ENCODE results near the gene FAF2.
"Not testable (repeated sequence)": the region's sequence is repeated elsewhere in the genome, so short reads cannot be mapped to it uniquely, and the experiment has no call there.

FAF2 gene

GRCh38 chr5:176466245-176466871 is 18.2 kb downstream of the FAF2 start:
- no peaks in the 10 kb centered on the region for H3K36me3 ChIP-seq (ENCODE audit: control insufficient read depth, low read depth, low read length)
- no peak overlapping the region for H3K9ac ChIP-seq (ENCODE audit: low read length)
- H3K4me1 ChIP-seq (ENCODE audit: control insufficient read depth, low read depth, low read length): no peaks in the 10 kb centered on the region
- H3K27ac ChIP-seq (ENCODE audit: low read length): no peak overlapping the region
- no peaks in the 10 kb centered on the region for H3K9me3 ChIP-seq (ENCODE audit: control insufficient read depth, low read depth, low read length)
- no peaks in the 10 kb centered on the region for H3K27me3 ChIP-seq (ENCODE audit: control insufficient read depth, insufficient read depth, low read length)
- no peak overlapping the region for H3K4me3 ChIP-seq (ENCODE audit: low read length)

- H3K9me3 ChIP-seq (ENCODE audit: control insufficient read depth, low read depth, low read length): no peaks in the 10 kb centered on the region
- no peak overlapping the region for H3K27ac ChIP-seq (ENCODE audit: low read length)
- no peaks in the 10 kb centered on the region for H3K36me3 ChIP-seq (ENCODE audit: control insufficient read depth, low read depth, low read length)
- no peaks in the 10 kb centered on the region for H3K4me1 ChIP-seq (ENCODE audit: control insufficient read depth, low read depth, low read length)
- H3K4me3 ChIP-seq (ENCODE audit: low read length): no peak overlapping the region
- no peaks in the 10 kb centered on the region for H3K27me3 ChIP-seq (ENCODE audit: control insufficient read depth, insufficient read depth, low read length)
- H3K9ac ChIP-seq (ENCODE audit: low read length): no peak overlapping the region
These were observed 21.1 kb downstream of the FAF2 start for GRCh38 chr5:176469296-176469695.

- no peaks in the 10 kb centered on the region for H3K36me3 ChIP-seq (ENCODE audit: control insufficient read depth, low read depth, low read length)
- H3K27ac ChIP-seq (ENCODE audit: low read length): no peak overlapping the region
- H3K4me1 ChIP-seq (ENCODE audit: control insufficient read depth, low read depth, low read length): no peaks in the 10 kb centered on the region
These were observed 22.4 kb downstream of the FAF2 start for GRCh38 chr5:176470539-176470938.

GRCh38 chr5:176471098-176471497 is 22.9 kb downstream of the FAF2 start:
- Histone ChIP-seq H3K27me3 (ENCODE audit: control insufficient read depth, insufficient read depth, low read length) (no peaks in the 10 kb centered on the region), H3K9me3 (ENCODE audit: control insufficient read depth, low read depth, low read length) (no peaks in the 10 kb centered on the region), H3K4me3 (ENCODE audit: low read length) (no peak overlapping the region), H3K36me3 (ENCODE audit: control insufficient read depth, low read depth, low read length) (no peaks in the 10 kb centered on the region), H3K4me1 (ENCODE audit: control insufficient read depth, low read depth, low read length) (no peaks in the 10 kb centered on the region), H3K27ac (ENCODE audit: low read length) (no peak overlapping the region), H3K9ac (ENCODE audit: low read length) (no peak overlapping the region)

More at GRCh38 chr5:176470539-176470938, 22.4 kb downstream of the FAF2 start:
- no peaks in the 10 kb centered on the region for H3K9me3 ChIP-seq (ENCODE audit: control insufficient read depth, low read depth, low read length)
- no peaks in the 10 kb centered on the region for H3K27me3 ChIP-seq (ENCODE audit: control insufficient read depth, insufficient read depth, low read length)
- no peak overlapping the region for H3K9ac ChIP-seq (ENCODE audit: low read length)
- no peak overlapping the region for H3K4me3 ChIP-seq (ENCODE audit: low read length)

GRCh38 chr5:176473335-176474006 is 25.3 kb downstream of the FAF2 start:
- Histone ChIP-seq H3K27me3 (ENCODE audit: control insufficient read depth, insufficient read depth, low read length) (no peaks in the 10 kb centered on the region), H3K9me3 (ENCODE audit: control insufficient read depth, low read depth, low read length) (no peaks in the 10 kb centered on the region), H3K4me3 (ENCODE audit: low read length) (no peak overlapping the region), H3K9ac (ENCODE audit: low read length) (no peak overlapping the region), H3K27ac (ENCODE audit: low read length) (no peak overlapping the region), H3K4me1 (ENCODE audit: control insufficient read depth, low read depth, low read length) (no peaks in the 10 kb centered on the region), H3K36me3 (ENCODE audit: control insufficient read depth, low read depth, low read length) (no peaks in the 10 kb centered on the region)

GRCh38 chr5:176474476-176474875 is 26.3 kb downstream of the FAF2 start:
- no peaks in the 10 kb centered on the region for H3K4me1 ChIP-seq (ENCODE audit: control insufficient read depth, low read depth, low read length)
- H3K9ac ChIP-seq (ENCODE audit: low read length): no peak overlapping the region
- H3K36me3 ChIP-seq (ENCODE audit: control insufficient read depth, low read depth, low read length): peaks cover 7% of the 10 kb centered on the region
- no peak overlapping the region for H3K27ac ChIP-seq (ENCODE audit: low read length)
- H3K4me3 ChIP-seq (ENCODE audit: low read length): no peak overlapping the region
- H3K9me3 ChIP-seq (ENCODE audit: control insufficient read depth, low read depth, low read length): no peaks in the 10 kb centered on the region
- no peaks in the 10 kb centered on the region for H3K27me3 ChIP-seq (ENCODE audit: control insufficient read depth, insufficient read depth, low read length)

GRCh38 chr5:176481711-176482110 is 33.5 kb downstream of the FAF2 start:
- no peaks in the 10 kb centered on the region for H3K27me3 ChIP-seq (ENCODE audit: control insufficient read depth, insufficient read depth, low read length)

GRCh38 chr5:176485176-176485575 is 37.0 kb downstream of the FAF2 start:
- Histone ChIP-seq H3K27ac (ENCODE audit: low read length) (no peak overlapping the region), H3K9me3 (ENCODE audit: control insufficient read depth, low read depth, low read length) (no peaks in the 10 kb centered on the region), H3K36me3 (ENCODE audit: control insufficient read depth, low read depth, low read length) (peaks cover 45% of the 10 kb centered on the region)

More at GRCh38 chr5:176481711-176482110, 33.5 kb downstream of the FAF2 start:
- Histone ChIP-seq H3K4me3 (ENCODE audit: low read length) (no peak overlapping the region), H3K4me1 (ENCODE audit: control insufficient read depth, low read depth, low read length) (no peaks in the 10 kb centered on the region), H3K27ac (ENCODE audit: low read length) (no peak overlapping the region), H3K36me3 (ENCODE audit: control insufficient read depth, low read depth, low read length) (peaks cover 38% of the 10 kb centered on the region), H3K9me3 (ENCODE audit: control insufficient read depth, low read depth, low read length) (no peaks in the 10 kb centered on the region), H3K9ac (ENCODE audit: low read length) (no peak overlapping the region)

GRCh38 chr5:176486189-176486757 is 38.1 kb downstream of the FAF2 start:
- H3K27me3 ChIP-seq (ENCODE audit: control insufficient read depth, insufficient read depth, low read length): no peaks in the 10 kb centered on the region
- peaks cover 52% of the 10 kb centered on the region for H3K36me3 ChIP-seq (ENCODE audit: control insufficient read depth, low read depth, low read length)
- no peaks in the 10 kb centered on the region for H3K9me3 ChIP-seq (ENCODE audit: control insufficient read depth, low read depth, low read length)
- H3K4me3 ChIP-seq (ENCODE audit: low read length): no peak overlapping the region
- no peak overlapping the region for H3K9ac ChIP-seq (ENCODE audit: low read length)
- no peak overlapping the region for H3K27ac ChIP-seq (ENCODE audit: low read length)
- no peaks in the 10 kb centered on the region for H3K4me1 ChIP-seq (ENCODE audit: control insufficient read depth, low read depth, low read length)

More at GRCh38 chr5:176485176-176485575, 37.0 kb downstream of the FAF2 start:
- no peaks in the 10 kb centered on the region for H3K4me1 ChIP-seq (ENCODE audit: control insufficient read depth, low read depth, low read length)
- H3K27me3 ChIP-seq (ENCODE audit: control insufficient read depth, insufficient read depth, low read length): no peaks in the 10 kb centered on the region
- H3K4me3 ChIP-seq (ENCODE audit: low read length): no peak overlapping the region
- H3K9ac ChIP-seq (ENCODE audit: low read length): no peak overlapping the region

- not testable (repeated sequence) for H3K27ac ChIP-seq (ENCODE audit: low read length); H3K9me3 ChIP-seq (ENCODE audit: control insufficient read depth, low read depth, low read length)
- H3K36me3 ChIP-seq (ENCODE audit: control insufficient read depth, low read depth, low read length): peaks cover 56% of the 10 kb centered on the region
These were observed 39.0 kb downstream of the FAF2 start for GRCh38 chr5:176487160-176487559.

GRCh38 chr5:176489077-176489476 is 40.9 kb downstream of the FAF2 start:
- H3K36me3 ChIP-seq (ENCODE audit: control insufficient read depth, low read depth, low read length): peaks cover 70% of the 10 kb centered on the region
- H3K9me3 ChIP-seq (ENCODE audit: control insufficient read depth, low read depth, low read length): no peaks in the 10 kb centered on the region
- no peaks in the 10 kb centered on the region for H3K27me3 ChIP-seq (ENCODE audit: control insufficient read depth, insufficient read depth, low read length)
- H3K9ac ChIP-seq (ENCODE audit: low read length): no peak overlapping the region
- no peak overlapping the region for H3K4me3 ChIP-seq (ENCODE audit: low read length)
- no peak overlapping the region for H3K27ac ChIP-seq (ENCODE audit: low read length)
- H3K4me1 ChIP-seq (ENCODE audit: control insufficient read depth, low read depth, low read length): no peaks in the 10 kb centered on the region

More at GRCh38 chr5:176487160-176487559, 39.0 kb downstream of the FAF2 start:
- H3K27me3 ChIP-seq (ENCODE audit: control insufficient read depth, insufficient read depth, low read length); H3K9ac ChIP-seq (ENCODE audit: low read length); H3K4me1 ChIP-seq (ENCODE audit: control insufficient read depth, low read depth, low read length); H3K4me3 ChIP-seq (ENCODE audit: low read length): not testable (repeated sequence)

Data from iPS-18a (cell line).